OCI-LY1 (cell line): ENCODE measurements around the gene AHDC1.

Experiments
- H2AFZ ChIP-seq: fragments of 200-600 bp; sonication (generic), shearing (Covaris generic); 2 replicates; pipeline ENCODE4 v1.6.0; 2014; ENCODE audit warnings: antibody characterized with exemption, mild to moderate bottlenecking, low read length
- H3F3A ChIP-seq: fragments of 200-600 bp; sonication (generic), shearing (Covaris generic); 2 replicates; pipeline ENCODE4 v1.6.0; 2014; ENCODE audit warnings: mild to moderate bottlenecking, antibody characterized with exemption, low read length, moderate library complexity; ENCODE audit not compliant: insufficient read depth
- H3K27ac ChIP-seq: fragments of 200-600 bp; sonication (generic); 2 replicates; pipeline ENCODE4 v1.5.1; 2014; ENCODE audit warnings: low read length, mixed run types, mild to moderate bottlenecking, low read depth; ENCODE audit not compliant: poor library complexity, severe bottlenecking
- H3K27me3 ChIP-seq: fragments of 200-600 bp; sonication (generic); 2 replicates; pipeline ENCODE4 v1.6.0; 2014; ENCODE audit warnings: antibody characterized with exemption, mild to moderate bottlenecking, low read length, moderate library complexity; ENCODE audit not compliant: insufficient read depth
- H3K36me3 ChIP-seq: fragments of 200-600 bp; sonication (generic); 2 replicates; pipeline ENCODE4 v1.6.1; 2014; ENCODE audit warnings: mild to moderate bottlenecking, antibody characterized with exemption, low read length, moderate library complexity, mixed read lengths; ENCODE audit not compliant: insufficient read depth
- H3K4me1 ChIP-seq: fragments of 200-600 bp; sonication (generic); 2 replicates; pipeline ENCODE4 v1.5.1; 2014; ENCODE audit warnings: mild to moderate bottlenecking, low read length, moderate library complexity; ENCODE audit not compliant: insufficient read depth, severe bottlenecking
- H3K4me2 ChIP-seq: fragments of 200-600 bp; sonication (generic), shearing (Covaris generic); 2 replicates; pipeline ENCODE4 v1.6.1; 2014; ENCODE audit warnings: low read length
- H3K4me3 ChIP-seq: fragments of 200-600 bp; sonication (generic); 2 replicates; pipeline ENCODE4 v1.5.1; 2014; ENCODE audit warnings: low read length, low read depth, mild to moderate bottlenecking, mixed read lengths; ENCODE audit not compliant: poor library complexity, severe bottlenecking
- H3K79me2 ChIP-seq: fragments of 200-600 bp; shearing (Covaris generic); 2 replicates; pipeline ENCODE4 v1.6.1; 2016; ENCODE audit warnings: mixed run types, low read length, mixed read lengths; ENCODE audit not compliant: insufficient read depth
- H3K9ac ChIP-seq: fragments of 200-600 bp; sonication (generic), shearing (Covaris generic); 2 replicates; pipeline ENCODE4 v1.6.1; 2014; ENCODE audit warnings: mild to moderate bottlenecking, low read length, mixed read lengths
- H3K9me2 ChIP-seq: fragments of 200-600 bp; sonication (generic), shearing (Covaris generic); 2 replicates; pipeline ENCODE4 v1.6.1; 2014; ENCODE audit warnings: low read depth, mild to moderate bottlenecking, low read length, mixed read lengths
- H3K9me3 ChIP-seq: fragments of 200-600 bp; shearing (Covaris generic); 2 replicates; pipeline ENCODE4 v1.6.1; 2014; ENCODE audit warnings: low read length, mixed read lengths
- H4K20me1 ChIP-seq: fragments of 200-600 bp; sonication (generic), shearing (Covaris generic); 2 replicates; pipeline ENCODE4 v1.6.0; 2016; ENCODE audit warnings: mild to moderate bottlenecking, low read length; ENCODE audit not compliant: insufficient read depth
- CTCF ChIP-seq: fragments of 200-600 bp; sonication (generic), shearing (Covaris generic); IDR thresholded peaks from 2 replicates; pipeline ENCODE4 v1.5.1; 2017; ENCODE audit warnings: mild to moderate bottlenecking, antibody characterized with exemption, low read length, moderate library complexity, mixed read lengths
- EZH2 ChIP-seq: fragments of 200-600 bp; sonication (generic), shearing (Covaris generic); IDR thresholded peaks from 2 replicates; pipeline ENCODE4 v1.8.0; 2017; ENCODE audit warnings: borderline replicate concordance, mixed run types, mild to moderate bottlenecking, antibody characterized with exemption, low read length, moderate library complexity, mixed read lengths

AHDC1 gene

GRCh38 chr1:27577504-27578188 lies 26.3 kb downstream of the AHDC1 start:
- 0 out of 2 replicates have a peak, but pooled peaks cover 6% of the 10 kb centered on the region for H3K36me3 ChIP-seq
- H3K4me1 ChIP-seq = peaks cover 17% of the 10 kb centered on the region
- no peaks in the 10 kb centered on the region for H3K9me3 ChIP-seq
- H3F3A ChIP-seq = no peaks in the 10 kb centered on the region
- 0 out of 2 replicates have a peak, but pooled peaks cover 2% of the 10 kb centered on the region for H3K27me3 ChIP-seq
- no peak overlapping the region for H3K4me2 ChIP-seq
- H3K79me2 ChIP-seq = no peaks in the 10 kb centered on the region
- H4K20me1 ChIP-seq = no peaks in the 10 kb centered on the region
- H3K9me2 ChIP-seq = no peaks in the 10 kb centered on the region
- no peak overlapping the region for H2AFZ ChIP-seq
- H3K9ac ChIP-seq = no peak overlapping the region
- no peak overlapping the region for H3K27ac ChIP-seq
- TF ChIP-seq EZH2 = no peak
- no peak for TF ChIP-seq CTCF
- no peak overlapping the region for H3K4me3 ChIP-seq

- Histone ChIP-seq H3F3A (no peaks in the 10 kb centered on the region), H3K36me3 (0 out of 2 replicates have a peak, but pooled peaks cover 6% of the 10 kb centered on the region), H3K9me2 (no peaks in the 10 kb centered on the region), H3K79me2 (no peaks in the 10 kb centered on the region), H2AFZ (no peak overlapping the region), H3K9ac (no peak overlapping the region), H3K9me3 (no peaks in the 10 kb centered on the region), H3K4me2 (peak overlapping the region; percentile 65; the same call in 1 of the 2 replicates), H3K4me3 (no peak overlapping the region), H3K4me1 (peaks cover 25% of the 10 kb centered on the region), H3K27me3 (0 out of 2 replicates have a peak, but pooled peaks cover 5% of the 10 kb centered on the region), H3K27ac (no peak overlapping the region), H4K20me1 (no peaks in the 10 kb centered on the region)
- no peak for TF ChIP-seq EZH2
- TF ChIP-seq CTCF = no peak
Measured at GRCh38 chr1:27576806-27577227, 27.1 kb downstream of the AHDC1 start.

DNA sequence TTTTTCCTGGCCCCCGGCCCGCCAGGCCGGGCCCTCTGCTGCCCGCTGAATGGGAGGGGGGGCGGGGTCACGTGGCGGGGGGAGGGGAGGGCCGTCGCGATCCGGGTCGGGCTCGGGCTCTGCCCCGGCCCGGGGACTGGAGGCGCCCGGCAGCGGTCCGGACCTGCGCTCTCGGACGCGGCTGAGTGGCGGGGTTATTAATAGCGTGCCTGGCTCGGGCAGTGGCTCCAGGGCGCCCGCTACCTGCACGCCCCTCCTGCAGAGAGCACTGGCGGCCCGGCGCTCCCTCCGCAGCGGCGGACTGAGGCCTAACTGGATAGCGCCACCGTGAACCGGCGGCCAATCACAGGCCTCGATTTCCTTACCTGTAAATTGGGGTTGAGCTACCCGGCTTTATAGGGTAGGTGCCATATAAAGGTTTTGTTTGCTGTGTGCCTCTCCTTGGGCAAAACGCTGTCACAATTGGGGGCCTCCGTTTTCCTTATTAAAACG lies 28.1 kb downstream of the AHDC1 start:
- Histone ChIP-seq H2AFZ (no peak overlapping the region), H3K79me2 (no peaks in the 10 kb centered on the region), H3K9ac (no peak overlapping the region), H3K9me2 (no peaks in the 10 kb centered on the region), H3K9me3 (no peaks in the 10 kb centered on the region), H3K27me3 (0 out of 2 replicates have a peak, but pooled peaks cover 5% of the 10 kb centered on the region), H3K4me1 (peaks cover 25% of the 10 kb centered on the region), H3K36me3 (0 out of 2 replicates have a peak, but pooled peaks cover 6% of the 10 kb centered on the region), H3K4me2 (peak overlapping the region; percentile 65), H3K4me3 (peak overlapping the region; percentile 48), H3K27ac (no peak overlapping the region), H3F3A (no peaks in the 10 kb centered on the region), H4K20me1 (no peaks in the 10 kb centered on the region)
- TF ChIP-seq CTCF (peak; percentile 26; the same call in 1 of the 2 replicates), EZH2 (no peak)
